SK-N-SH treated with all-trans-retinoic acid at 6 μM for 48 hours (cell line): Measurements from ENCODE around the gene HOXA2.

Experiments used
- CREB5 ChIP-seq: fragments of 250-450 bp; sonication (Bioruptor Pico); IDR thresholded peaks from 2 replicates; pipeline ENCODE4 v1.5.1; 2020; ENCODE audit warnings: low read depth, mild to moderate bottlenecking, moderate library complexity
- CSRNP3 ChIP-seq: fragments of 250-450 bp; sonication (Bioruptor Pico); IDR thresholded peaks from 2 replicates; pipeline ENCODE4 v1.5.1; 2021; ENCODE audit warnings: mild to moderate bottlenecking, moderate library complexity
- ISL1 ChIP-seq: fragments of 250-450 bp; sonication (Bioruptor Pico); IDR thresholded peaks from 2 replicates; pipeline ENCODE4 v2.1.2; 2022; ENCODE audit warnings: mild to moderate bottlenecking, moderate library complexity
- OSR1 ChIP-seq: fragments of 250-450 bp; sonication (Bioruptor Pico); IDR thresholded peaks from 2 replicates; pipeline ENCODE4 v1.8.0; 2022; ENCODE audit warnings: moderate library complexity, mild to moderate bottlenecking, inconsistent platforms
- PATZ1 ChIP-seq: fragments of 250-450 bp; sonication (Bioruptor Pico); IDR thresholded peaks from 2 replicates; pipeline ENCODE4 v1.8.0; 2020; ENCODE audit warnings: mild to moderate bottlenecking, moderate library complexity, borderline replicate concordance
- POU6F1 ChIP-seq: fragments of 250-450 bp; sonication (Bioruptor Pico); IDR thresholded peaks from 2 replicates; pipeline ENCODE4 v1.8.0; 2021; ENCODE audit warnings: low read depth, mild to moderate bottlenecking, moderate library complexity, borderline replicate concordance
- PPARA ChIP-seq: fragments of 250-450 bp; sonication (Bioruptor Pico); IDR thresholded peaks from 2 replicates; pipeline ENCODE4 v1.5.0; 2020; ENCODE audit warnings: mild to moderate bottlenecking, borderline replicate concordance
- RARB ChIP-seq: fragments of 250-450 bp; sonication (Bioruptor Pico); IDR thresholded peaks from 2 replicates; pipeline ENCODE4 v1.8.0; 2021; ENCODE audit warnings: mild to moderate bottlenecking, moderate library complexity
- SNAI2 ChIP-seq: fragments of 250-450 bp; sonication (Bioruptor Pico); IDR thresholded peaks from 2 replicates; pipeline ENCODE4 v1.5.0; 2020; ENCODE audit warnings: mild to moderate bottlenecking, moderate library complexity
- TCF4 ChIP-seq: fragments of 250-450 bp; sonication (Bioruptor Pico); IDR thresholded peaks from 2 replicates; pipeline ENCODE4 v1.8.0; 2021; ENCODE audit warnings: mild to moderate bottlenecking, moderate library complexity, borderline replicate concordance
- TSHZ2 ChIP-seq: fragments of 250-450 bp; sonication (Bioruptor Pico); IDR thresholded peaks from 2 replicates; pipeline ENCODE4 v1.5.0; 2020; ENCODE audit warnings: mild to moderate bottlenecking, moderate library complexity
- ZC3H10 ChIP-seq: fragments of 250-450 bp; sonication (Bioruptor Pico); IDR thresholded peaks from 2 replicates; pipeline ENCODE4 v1.5.1; 2021; ENCODE audit warnings: mild to moderate bottlenecking, moderate library complexity
- ZFP3 ChIP-seq: fragments of 250-450 bp; sonication (Bioruptor Pico); IDR thresholded peaks from 2 replicates; pipeline ENCODE4 v1.5.0; 2020; ENCODE audit warnings: mild to moderate bottlenecking, moderate library complexity
- ZNF8 ChIP-seq: fragments of 450-650 bp; formaldehyde crosslinking; IDR thresholded peaks from 2 replicates; pipeline ENCODE4 v1.5.0; 2020; ENCODE audit warnings: mild to moderate bottlenecking, moderate library complexity

GRCh38 chr7:27148756-27149641 lies 46.5 kb upstream of the HOXA2 start:
- TF ChIP-seq RARB (CRISPR knock-in tag) = no peak
- no peak for TF ChIP-seq ZFP3 (CRISPR knock-in tag)
- no peak for TF ChIP-seq OSR1 (CRISPR knock-in tag)
- no peak for TF ChIP-seq POU6F1 (CRISPR knock-in tag)
- TF ChIP-seq ZC3H10 (CRISPR knock-in tag) = no peak
- no peak for TF ChIP-seq SNAI2
- TF ChIP-seq PPARA (CRISPR knock-in tag) = no peak
- no peak for TF ChIP-seq TSHZ2 (CRISPR knock-in tag)
- TF ChIP-seq CREB5 (CRISPR knock-in tag) = no peak
- no peak for TF ChIP-seq PATZ1
- no peak for TF ChIP-seq TCF4 (CRISPR knock-in tag)
- no peak for TF ChIP-seq ZNF8 (CRISPR knock-in tag)
- no peak for TF ChIP-seq ISL1
- TF ChIP-seq CSRNP3 (CRISPR knock-in tag) = no peak
